H54 (cell line): ENCODE measurements around the gene WNT1.

Experiments
- DNase-seq: peaks from one replicate; pipeline ENCODE4 v3.0.0; 2011; ENCODE audit warnings: low spot score, mixed read lengths; ENCODE audit not compliant: insufficient read length
- FAIRE-seq: peaks from 3 replicates; lab custom pipeline; 2011; peaks lifted over from hg19 to GRCh38; lab: Jason Lieb, UNC
- POLR2A ChIP-seq: IDR thresholded peaks from 2 replicates; pipeline ENCODE4 v1.6.1; 2011; ENCODE audit warnings: low read depth, mild to moderate bottlenecking, low read length

Gene WNT1

DNA sequence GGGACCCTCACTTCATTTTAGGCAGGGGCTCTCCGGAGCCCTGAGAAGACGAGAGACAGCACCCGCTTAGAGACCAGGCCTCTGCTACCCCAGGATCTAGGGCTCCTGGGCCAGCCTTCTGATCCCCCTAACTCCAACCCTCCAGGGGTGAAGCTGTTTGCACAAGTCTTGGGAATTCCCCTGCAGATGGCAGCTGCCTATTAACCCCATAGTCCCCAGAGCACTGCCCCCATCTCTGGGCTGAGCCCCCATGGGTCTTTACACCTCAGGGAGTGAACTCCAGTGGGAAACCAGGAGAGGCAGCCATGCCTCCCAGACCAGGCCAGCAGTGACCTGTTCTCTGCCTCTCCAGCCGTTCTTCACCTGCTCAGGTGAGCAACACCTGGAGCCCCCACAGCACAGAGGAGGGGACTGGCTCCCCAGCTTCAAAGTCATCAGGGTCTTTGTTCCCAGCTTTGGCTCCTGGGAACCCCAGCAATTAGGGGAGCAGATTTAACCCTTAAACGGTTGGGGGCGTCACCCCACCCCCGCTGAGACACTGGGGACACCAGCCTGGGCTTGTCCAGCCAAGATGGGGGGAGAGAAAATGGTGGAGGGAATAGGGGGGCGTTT, 8.9 kb upstream of the WNT1 start:
- peak; percentile 37 for DNase-seq
- FAIRE-seq = no peak

DNA sequence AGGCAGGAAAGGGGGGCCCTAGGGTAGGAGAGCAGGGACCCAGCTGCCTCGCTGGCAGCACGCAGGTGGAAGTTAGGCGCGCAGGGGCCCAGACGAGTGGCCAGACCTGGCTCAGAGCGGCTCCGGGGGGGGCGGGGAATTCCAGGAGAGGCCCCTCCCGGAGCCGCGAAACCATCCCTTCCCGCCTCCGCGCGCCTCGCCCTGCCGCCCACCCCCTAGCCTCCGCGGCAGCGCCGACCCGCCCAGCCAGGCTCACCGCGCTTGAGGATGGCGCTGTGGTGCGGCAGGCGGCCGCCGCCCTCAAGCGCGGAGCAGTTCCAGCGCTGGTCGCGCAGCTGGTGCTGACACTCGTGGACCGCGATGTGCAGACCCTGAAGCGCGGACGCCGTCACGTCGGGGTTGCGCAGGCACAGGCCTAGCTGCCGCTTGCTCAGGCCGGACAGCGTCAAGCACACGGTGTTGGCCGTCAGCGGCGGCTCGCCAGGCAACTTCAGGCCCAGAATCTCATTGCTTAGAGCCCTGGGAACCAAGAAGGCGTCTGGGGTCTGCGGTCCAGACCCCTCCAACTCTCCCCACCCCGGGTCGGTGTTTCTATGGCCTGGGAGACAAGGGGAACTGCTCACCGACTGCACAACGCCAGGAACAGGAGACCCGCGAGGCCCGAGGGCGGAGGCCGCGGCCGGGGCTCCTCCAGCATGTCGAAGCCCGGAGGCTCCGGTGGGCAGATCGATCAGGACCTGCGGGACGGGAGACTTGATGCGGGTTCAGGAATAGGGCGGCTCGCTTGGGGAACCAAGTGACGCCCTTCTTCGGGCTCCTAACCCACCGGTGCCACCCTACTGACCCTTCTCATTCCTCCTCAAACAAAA, 8.1 kb upstream of the WNT1 start:
- FAIRE-seq (no peak), DNase-seq (peak; percentile 0)
- no peak for TF ChIP-seq POLR2A

More for the DNA sequence above, 8.9 kb upstream of the WNT1 start:
- no peak for TF ChIP-seq POLR2A

DNA sequence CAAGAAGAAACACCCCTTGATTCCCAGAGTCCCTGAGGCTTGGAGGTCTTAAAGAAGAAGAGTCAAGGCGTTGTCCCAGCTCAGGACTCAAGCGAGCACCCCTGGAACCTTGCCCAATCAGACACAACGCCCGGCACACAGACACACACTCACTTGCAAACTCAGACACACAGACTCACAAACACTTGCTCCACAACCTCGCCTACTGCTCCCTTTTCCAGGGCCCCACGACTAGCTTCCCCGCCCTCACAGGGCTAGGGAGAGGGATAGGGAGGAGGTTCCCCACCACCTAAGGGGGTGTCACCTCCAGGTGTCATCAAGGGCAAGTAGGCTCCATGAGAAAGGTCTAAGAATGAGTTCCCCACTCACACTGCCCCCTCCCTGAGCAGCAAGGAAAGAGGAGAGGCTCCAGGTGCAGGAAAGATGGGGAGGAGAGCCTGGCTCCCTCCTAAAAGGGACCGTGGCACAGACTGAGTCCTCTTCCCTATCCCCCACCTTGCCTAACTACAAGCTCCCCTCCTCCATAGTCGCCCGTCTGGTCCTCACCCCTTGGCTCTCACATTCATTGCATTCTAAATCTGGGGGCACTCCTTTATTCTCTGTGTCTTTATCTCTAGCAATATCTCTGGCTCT, 7.3 kb upstream of the WNT1 start:
- no peak for FAIRE-seq

DNA sequence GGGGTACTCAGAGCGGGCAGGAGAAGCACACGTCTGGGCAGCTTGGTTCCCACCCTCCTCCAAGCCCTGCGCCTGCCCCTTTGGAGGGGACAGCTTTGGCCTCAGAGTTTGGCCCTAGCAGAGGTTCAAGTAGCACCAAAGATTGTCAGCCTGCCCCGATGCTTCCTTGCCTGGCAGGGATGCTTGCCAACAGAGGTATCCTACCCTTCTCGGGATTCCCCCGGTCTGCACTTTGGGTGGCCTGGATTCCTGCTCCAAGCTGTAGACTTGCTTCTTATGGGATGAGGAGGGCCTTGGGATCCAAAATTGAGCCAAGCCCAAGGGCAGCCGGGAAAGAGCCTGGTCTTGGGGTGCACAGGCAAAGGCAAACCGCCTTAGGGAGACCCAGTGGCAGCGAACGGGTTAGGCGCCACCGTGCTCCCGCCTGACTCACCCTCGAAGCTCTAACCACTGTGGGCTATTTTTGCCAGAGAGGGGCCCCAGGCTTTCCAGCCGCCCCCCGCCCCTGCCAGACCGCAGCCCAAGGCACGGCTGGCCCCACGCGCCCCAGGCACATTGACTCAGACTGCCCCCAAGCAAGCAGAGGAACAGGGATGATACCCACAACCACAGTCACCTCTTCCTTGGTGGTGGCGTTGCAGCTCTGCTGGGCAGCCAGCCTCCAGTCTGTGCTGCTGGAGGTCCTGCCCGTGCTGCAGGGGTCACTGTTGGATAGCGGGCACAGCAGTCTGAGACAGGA, 5.7 kb upstream of the WNT1 start:
- TF ChIP-seq POLR2A = no peak
- FAIRE-seq (no peak), DNase-seq (peak; percentile 75)

More for the DNA sequence above, 7.3 kb upstream of the WNT1 start:
- peak; percentile 43 for DNase-seq
- no peak for TF ChIP-seq POLR2A

DNA sequence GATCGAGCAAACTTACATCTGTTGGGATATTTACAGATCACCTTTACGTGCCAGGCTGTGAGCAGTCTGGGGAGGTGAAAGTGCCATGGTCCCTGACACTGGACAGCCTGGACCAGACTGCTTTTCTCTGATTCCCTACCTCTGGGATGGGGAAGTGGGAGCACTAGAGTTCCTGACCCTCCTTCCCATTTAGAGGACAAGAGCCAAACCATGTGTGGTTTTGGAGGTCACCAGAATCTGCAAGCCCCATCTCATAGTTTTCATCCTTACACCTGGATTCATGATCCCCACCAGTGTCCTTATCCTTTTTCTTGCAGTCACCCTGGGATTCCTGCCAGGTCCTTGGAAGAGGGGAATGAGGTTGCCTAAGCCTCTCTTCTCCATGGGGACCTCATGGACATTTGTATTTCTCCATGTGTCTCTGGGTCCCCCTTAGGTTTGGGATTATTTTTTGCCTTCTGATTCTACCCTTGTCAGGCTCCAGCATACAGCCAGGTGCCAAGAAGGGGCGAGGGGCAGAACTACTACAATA, 5.1 kb upstream of the WNT1 start:
- FAIRE-seq (no peak), DNase-seq (peak; percentile 19)

DNA sequence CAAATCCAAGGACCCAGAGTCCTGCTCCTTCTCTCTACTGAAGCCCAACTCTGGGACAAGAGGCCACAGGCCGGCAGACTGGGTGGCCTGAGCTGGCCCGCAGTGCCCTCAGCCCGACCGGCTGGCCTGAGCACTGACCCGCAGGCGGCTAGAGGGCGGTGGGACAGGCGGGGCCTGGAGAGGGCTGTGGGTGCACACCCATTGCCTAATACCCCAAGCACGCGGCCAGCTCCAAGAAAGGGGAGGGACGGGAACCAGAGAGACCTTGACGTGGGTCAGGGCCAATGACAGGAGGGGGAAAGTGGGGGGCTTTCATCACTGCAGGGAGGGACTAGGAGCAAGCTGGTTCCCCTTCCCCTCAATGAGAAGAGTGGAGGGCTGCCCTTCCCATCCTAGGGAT, 4.6 kb upstream of the WNT1 start:
- FAIRE-seq (no peak), DNase-seq (peak; percentile 2)
- no peak for TF ChIP-seq POLR2A

More for the DNA sequence above, 5.1 kb upstream of the WNT1 start:
- TF ChIP-seq POLR2A = no peak

DNA sequence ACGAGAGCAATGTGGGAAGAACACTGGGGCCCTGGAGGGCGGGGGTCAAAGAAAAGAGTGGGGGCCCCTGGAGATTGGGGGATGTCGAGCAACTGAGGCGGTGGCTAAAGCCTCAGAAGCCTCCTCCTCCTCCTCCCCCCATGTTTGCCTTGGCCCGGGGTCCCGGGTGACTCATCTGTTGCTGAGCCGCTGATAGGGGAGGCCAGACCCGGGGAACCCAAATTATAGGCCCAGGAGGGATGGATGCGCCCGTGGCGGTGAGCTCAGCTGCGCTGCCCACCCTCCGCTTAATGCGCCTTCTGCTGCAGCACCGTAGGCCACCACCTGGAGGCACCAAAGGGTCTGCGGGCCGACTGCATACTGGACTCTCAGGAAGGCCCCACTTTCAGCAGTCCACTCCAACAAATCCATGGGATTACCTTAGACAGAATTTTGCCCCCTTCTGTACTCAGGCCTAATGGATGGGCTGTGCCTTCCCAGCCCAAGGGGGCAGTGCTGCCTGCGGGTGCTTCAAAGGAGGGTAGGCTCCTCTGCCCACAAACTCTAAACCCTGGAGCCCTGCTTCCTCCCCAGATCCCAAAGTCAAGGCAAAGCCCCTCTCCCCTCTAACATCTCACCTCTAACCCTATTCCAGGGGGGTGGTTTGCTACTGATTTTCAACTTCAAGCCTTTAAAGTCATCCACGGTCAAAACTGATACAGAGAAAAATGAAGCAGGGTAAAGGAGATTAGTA, 4.0 kb upstream of the WNT1 start:
- no peak for TF ChIP-seq POLR2A
- DNase-seq = peak; percentile 23

DNA sequence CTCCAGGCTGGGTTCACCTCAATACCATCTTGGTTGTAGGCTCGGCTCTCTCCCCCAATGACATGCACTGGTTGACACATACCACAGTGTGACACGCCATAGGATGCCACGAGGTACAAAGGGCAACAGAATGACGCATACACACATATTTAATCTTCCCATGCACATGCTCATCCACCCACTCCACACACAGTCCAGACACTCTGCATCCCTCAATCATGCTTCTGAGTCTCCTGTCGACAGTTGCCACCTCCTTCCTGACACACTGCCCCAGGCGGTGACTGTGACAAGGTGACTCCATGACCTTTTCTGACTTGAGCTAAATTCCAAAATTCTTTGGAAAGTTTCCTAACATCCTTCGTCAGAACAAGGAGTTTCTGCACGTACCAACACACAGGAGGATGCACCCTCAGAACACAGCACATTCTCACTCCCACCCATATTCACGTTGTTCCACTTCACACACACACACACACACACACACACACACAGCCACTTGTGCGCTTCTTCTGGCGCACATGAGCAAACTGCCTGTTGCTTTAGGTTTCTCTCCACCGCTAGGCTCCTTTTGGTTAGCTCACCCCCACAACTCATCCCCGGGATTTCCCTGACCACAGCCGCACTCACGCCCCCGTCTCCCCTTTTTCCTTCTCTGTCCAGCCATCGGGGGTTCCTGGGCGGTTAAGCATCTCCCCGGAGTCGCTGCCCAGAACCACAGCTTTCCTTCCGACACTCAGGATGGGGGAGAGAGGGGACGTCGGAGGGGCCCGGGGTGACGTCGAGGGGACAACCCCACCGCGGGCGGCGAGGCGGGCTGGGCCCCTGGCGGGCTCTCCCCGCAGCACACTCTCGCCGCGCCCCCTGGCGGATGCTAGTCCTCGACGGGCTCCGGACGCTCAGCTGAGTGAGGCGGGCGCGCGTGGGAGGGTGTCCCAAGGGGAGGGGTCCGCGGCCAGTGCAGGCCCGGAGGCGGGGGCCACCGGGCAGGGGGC, 536 bp upstream of the WNT1 start:
- no peak for TF ChIP-seq POLR2A
- DNase-seq = no peak
- FAIRE-seq = no peak

More for the DNA sequence above, 4.0 kb upstream of the WNT1 start:
- no peak for FAIRE-seq

DNA sequence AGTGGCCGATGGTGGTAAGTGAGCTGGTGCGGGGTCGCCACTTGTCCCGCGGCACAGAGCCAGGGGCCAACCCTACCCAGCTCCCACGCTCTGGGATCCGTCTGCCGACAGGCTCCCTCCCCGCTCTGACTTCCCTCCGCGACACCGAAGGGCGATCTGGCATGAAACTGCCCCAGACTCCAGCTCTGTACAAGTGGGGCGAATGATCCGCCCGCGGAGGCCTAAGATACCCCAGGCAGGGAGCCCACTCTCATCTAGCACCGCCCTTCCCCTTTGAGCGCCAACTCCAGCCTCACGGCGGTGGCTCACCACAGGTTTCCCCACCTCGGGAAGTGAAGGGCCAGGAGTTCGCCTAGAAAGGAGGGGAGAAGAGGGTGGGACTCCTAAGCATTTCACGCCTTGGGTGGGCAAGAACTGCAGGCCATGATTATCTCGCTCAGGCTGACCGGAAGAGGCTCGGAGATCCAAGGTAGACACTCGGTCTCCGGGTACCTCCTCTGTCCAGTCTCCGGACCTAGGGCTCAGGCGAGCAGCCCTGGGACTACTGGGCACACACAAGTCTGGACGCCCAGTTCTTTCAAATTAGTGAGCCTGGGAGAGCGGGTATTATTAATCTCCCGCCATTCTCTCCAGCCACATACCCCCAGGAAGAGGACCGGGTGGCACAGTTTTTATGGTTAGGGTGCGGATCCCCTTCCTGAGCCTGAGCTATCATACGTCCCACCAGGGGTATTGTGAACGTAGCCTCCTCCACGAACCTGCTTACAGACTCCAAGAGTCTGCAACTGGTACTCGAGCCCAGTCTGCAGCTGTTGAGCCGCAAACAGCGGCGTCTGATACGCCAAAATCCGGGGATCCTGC, 849 bp downstream of the WNT1 start:
- FAIRE-seq = no peak
- DNase-seq = no peak
- no peak for TF ChIP-seq POLR2A

DNA sequence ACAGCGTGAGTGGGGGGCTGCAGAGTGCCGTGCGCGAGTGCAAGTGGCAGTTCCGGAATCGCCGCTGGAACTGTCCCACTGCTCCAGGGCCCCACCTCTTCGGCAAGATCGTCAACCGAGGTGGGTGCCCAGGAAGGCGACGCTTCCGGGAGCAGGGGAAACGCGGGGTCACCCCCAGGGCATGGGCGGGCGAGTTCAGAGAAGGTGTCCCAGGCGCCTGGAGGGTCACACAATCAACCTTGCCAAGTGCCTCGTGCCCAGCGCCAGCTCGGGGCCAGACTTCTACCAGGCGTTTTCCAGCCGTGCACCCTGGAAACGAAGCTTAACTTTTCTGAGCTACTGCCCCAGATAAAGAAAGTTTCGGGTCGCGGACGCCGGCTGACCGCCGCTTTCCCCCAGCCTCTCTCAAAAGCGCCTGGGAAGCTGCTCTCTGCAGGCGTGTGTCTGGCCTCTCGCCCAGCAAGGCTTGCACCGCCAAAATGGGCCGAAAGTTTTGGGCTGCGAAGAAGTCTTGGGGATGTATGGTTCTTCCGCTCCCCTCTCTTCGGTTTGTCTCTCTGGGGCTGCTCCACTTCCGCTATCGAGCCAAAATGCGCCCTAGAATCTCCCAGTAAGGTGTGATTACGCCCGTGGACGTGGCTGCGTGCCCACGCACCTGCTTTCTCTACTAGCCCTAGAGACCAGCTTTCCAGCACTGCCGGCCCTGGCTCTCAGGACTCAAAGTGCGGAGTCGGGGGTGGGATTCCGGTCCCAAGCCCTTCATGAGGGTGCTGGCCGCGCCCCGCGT, 1.7 kb downstream of the WNT1 start:
- FAIRE-seq (no peak), DNase-seq (no peak)
- TF ChIP-seq POLR2A = no peak

DNA sequence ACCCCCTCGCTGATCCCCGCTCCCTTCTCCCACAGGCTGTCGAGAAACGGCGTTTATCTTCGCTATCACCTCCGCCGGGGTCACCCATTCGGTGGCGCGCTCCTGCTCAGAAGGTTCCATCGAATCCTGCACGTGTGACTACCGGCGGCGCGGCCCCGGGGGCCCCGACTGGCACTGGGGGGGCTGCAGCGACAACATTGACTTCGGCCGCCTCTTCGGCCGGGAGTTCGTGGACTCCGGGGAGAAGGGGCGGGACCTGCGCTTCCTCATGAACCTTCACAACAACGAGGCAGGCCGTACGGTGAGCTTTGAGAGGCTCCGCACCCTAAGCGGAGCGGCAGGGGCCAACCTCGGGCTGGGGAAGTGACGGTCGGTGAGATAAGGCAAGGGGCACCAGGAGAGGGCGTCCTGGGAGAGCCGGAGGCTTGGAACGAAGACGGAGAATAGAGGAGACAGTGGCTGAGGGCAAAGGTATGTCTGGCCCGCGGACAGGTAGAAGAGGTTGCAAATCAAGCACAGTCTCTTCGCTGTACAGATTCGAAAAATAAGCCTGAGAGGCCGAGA, 2.3 kb downstream of the WNT1 start:
- DNase-seq (no peak), FAIRE-seq (no peak)
- TF ChIP-seq POLR2A = no peak
